NCI-H1930 (cell line): Measurements from ENCODE around the gene NYAP2.
A peak's percentile ranks its signal among the peaks of the same experiment; 100 is the strongest.

Experiments
- DNase-seq, 2 experiments: peaks; one replicate each; lab custom pipeline; 2025; lab: John Stamatoyannopoulos, UW

NYAP2 gene

DNA sequence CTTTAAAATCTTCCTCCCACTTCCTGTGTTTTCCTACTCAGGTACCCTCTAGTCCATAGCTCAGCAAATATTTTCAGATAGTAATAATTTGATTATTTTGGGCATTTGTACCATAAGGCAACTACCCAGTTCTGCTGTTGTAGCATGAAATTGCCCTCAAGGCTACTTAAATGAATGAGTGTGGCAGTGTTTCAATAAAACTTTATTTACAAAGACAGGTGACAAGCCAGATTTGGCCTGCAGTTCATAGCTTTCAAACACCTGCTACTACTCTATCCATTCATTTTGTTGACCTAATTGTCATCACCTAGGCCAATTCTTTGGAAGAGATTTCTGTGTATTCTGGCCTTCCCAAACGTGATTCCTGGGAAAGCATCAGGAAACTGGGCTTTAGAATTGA, 28.9 kb downstream of the NYAP2 start:
- no peak for DNase-seq

DNA sequence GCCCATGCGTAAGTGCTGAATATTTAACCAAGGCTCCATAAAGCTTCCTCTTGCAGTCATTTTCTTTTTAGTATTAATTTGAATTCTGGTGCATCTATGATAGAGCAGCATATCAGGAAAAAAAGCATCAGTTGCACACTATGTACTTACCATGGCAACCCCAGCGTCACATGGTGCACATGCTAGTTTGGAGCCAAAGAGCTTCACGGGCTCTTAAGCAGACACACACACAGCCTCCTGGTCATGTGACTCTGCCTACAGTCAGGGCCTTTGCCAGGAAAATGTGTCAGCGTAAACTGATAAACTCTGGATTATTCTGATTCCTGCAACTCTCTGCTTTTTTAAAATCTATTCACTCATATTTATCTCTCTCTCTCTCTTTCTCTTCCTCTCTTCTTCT, 30.2 kb downstream of the NYAP2 start:
- DNase-seq, result no peak

DNA sequence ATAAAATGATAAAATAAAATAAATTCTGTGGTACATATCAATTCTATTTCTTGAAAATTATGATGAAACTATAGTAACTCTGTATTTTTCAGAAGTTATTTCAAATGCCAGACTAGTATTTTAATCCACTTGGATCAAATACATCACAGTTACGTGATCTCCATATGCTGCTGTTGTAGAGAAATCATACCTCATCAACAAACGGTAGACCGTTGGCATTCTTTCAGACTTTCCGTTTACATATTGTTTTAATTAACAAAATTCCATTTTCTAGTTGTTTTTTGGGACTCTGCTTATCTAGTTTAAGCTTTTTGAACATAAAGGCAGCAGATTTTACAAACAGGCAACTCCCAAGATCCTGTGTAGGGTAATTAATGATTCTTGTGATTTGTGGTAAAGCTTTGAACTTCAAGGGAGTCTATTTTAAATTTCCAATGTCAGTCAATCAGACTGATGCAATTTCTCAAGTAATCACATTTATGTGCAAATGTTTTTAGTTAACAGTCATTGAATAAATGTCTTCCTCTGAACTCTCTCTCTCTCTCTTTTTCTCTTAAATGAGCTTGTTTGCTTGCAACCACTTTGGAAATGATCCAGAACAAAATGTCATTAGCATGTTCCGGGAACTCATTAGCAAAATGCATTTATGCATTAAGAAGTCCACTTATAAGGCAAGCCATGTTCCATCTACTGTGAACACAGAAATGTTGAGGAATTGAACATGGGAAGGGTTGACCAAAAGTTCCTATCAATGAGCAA, 31.8 kb downstream of the NYAP2 start:
- DNase-seq, result no peak

DNA sequence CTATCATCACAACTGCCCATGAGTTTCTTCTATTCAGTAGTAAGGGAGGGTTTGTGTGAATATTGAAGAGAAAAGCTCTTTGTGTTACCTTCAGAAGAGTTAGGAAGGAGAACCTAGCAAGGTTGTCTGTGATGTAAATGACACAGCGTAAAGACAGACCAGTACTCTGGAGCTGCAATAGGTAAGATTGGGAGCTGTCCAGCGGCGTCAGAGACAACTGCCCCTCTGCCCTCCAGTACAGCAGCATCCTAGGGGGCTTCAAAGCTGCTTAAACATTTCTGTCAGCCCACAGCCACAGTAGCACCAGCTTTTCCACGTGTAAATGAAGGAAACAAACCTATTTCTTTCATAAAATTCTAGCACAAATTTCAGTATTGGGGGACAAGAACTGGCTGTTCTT, 34.5 kb downstream of the NYAP2 start:
- no peak for DNase-seq

DNA sequence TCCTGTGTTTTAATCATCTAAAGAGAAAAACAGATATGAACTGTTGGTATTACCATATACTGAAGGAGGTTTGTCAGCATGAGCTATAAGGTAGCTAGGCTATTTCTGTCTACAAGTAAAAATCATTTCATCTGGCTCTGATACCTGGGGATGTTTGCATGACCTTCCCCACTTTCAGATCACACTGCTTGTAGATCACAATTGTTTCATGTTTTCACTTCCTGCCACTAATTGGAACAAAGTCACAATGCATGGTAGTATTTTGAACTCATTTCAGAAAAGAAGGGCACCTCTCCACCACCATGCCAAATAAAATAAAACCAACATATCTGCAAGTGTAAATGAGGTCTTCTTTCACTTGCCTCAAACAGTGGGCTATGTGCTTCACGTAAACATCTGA, 37.8 kb downstream of the NYAP2 start:
- DNase-seq, result no peak

DNA sequence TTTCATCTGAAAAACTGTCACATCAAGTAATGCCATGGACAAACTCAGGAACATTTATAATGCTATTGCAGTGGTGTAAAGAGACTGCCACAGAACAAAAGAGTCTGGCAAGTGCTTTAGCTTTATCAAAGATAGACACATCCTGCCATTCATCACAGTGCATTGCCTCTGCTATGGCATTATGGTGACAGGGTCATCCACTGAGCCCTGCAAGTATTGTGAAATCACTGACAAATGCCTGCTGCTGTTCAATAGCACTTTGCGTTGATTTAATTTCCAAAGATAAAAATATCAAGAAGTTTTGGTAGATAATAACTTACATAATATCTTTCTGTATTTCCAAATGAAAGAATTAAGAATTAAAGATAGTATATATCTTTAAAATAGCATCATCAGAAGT, 38.7 kb downstream of the NYAP2 start:
- DNase-seq, result no peak

DNA sequence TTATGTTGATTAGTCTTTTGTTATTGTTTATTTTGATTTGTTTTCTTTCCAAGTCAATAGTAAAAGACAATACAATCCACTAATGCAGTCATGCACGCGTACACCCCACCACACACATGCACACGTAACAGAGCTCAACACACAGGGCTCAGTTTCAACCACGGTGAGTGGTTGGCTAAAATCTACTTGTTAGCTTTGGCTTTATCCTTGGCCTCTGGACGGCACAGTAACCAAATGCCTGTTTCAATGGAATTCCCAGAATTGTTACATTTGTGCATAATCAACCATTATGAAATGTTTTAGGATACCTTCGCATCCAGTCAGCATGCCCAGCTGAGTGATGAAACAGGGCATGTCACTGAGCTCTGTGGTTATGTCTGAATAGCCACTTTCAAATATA, 53.2 kb downstream of the NYAP2 start:
- DNase-seq, result no peak

DNA sequence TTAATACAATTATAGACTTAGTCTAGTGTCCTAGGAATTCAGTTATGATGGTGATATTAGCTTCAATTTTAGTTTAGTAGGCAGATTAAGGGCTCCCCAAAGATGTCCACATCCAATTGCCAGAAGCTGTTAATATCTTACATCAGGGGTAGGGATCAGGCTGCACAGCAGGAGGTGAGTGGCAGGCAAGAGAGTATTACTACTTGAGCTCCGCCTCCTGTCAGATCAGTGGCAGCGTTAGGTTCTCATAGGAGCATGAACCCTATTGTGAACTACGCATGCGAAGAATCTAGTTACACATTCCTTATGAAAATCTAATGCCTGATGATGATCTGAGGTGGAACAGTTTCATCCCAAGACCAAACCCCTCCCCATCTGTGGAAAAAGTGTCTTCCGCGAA, 54.9 kb downstream of the NYAP2 start:
- no peak for DNase-seq

DNA sequence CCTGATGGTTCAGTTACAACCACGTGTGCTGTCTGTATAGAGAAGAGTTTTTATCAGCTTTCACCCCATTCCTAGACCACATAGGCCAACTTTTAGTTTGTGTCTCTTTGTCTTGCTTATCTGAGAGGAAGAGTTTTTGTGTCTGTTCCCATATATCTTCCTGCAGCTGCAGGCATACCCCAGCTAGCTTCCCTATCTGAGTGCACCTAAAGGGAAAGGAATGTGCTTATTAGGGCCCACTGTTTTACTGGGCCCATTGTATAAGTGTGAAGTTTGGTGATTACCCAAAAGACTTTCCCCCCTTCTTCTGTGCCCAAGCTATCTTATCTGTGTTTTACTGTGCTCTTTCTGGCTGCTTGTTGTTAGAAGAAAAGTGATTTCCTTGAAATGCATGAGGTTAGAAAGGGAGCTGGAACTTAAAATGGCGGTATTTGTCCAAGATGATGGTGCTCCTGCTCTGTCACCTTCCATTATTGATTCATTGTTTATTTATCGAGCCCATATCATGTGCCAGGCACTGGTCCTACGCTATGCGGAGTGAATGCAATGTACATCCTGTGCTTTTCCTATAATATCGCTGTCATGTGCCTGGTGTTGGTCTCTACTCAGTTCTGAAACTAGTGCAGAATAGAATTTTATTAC, 57.2 kb downstream of the NYAP2 start:
- no peak for DNase-seq

DNA sequence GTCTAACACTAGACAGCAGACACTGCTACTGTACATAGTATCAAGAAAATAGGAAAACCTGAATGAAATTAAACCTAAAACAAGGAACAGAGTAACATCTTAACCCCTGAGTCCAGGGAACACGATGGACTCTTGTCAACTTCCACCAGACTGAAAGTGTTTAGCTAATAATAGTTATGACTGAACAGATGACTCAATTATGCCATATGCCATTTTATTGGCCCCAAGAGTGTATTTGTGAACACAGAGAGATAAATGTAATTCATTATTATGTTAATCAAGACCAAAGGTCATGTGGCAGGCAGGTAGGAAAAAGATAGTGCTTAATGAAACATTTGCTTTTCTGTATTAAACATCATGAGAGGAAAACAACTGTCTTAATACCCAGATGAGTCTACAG, 58.0 kb downstream of the NYAP2 start:
- no peak for DNase-seq

DNA sequence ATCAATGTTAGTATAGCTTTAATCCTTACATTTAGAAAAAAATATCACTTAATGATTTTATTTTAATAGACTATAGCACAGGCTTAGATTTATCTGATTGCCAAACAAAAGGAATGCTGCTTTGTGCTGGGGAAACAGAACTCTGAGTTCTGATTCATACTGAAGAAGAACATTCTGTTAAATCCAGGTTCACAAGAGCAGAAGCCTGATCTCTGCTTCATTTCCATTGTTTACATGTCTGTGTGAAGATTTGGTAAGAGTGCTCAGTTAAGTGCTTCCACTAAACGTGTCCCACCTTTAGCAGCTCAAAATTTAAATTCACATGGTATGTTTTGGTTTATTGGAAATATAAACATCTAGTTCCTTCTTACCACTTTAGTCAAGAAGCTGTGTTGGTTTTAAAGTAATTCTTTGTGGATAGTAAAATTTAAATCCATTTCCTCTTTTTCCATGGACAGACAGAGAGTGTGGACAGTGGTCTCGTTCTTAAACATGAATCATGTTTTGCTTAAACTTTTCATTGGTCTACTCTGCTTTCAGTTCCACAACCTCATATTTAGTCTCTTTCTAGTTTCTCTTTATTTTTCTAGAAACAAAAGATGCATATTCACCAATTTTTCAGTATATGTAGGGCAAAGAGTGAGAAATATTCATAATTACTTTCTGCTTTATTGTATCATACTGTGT, 59.1 kb downstream of the NYAP2 start:
- DNase-seq, result no peak

DNA sequence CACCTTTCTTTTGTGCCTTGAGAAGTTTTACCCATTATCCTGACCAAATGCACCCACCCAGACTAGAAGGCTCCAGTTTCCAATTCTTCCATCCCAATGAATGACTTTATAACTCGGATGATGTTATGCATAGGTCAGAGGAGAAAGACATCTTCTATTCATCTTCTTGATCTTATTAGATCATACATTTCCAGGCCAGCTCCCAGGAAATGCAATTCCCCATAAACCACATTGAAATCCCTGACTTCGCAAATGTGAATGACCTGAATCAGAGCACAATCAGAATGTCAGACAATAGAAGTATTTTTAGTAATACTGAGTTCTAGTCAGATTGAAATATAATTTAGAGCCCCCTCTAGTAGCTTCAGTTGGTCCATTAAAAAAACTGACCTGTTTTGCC, 62.9 kb downstream of the NYAP2 start:
- no peak for DNase-seq

DNA sequence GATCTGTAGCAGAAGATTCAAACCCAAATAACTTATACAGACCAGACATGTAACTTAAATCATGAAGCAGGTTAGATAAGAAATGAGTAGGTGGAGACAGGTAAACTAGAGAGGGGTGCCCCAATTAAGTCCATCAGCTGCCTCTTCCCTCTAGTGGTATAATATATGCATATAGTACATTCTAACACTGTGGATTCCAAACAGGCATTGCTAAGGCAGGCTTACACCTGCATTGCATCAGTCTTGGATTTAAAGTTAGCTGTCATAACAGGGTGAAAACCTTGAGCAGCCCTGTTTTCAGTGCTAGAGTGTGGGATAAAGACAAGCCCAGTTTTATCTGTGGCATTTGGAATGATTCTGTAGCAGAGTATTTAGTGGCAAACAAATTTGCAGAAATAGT, 63.4 kb downstream of the NYAP2 start:
- DNase-seq, result peak in 1 of 2 experiments; percentile 37

DNA sequence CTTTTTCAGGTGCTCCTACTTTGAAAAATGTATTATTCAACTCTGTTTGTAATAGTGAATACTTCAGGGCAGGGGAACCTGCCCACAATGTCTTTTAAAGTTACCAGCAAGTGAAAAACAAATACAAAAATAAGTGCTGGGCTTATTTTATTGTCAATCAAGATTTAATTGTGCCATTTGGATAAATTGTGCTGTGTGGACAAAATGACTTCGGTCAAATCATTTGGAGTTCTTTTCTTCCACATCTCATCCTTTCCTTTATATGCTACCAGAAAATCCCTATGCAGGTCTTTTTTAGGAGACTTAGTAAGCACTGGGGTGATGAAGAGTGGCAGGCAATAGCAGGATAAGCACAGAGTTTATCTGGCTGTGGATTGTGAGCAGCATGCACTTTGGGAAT, 63.9 kb downstream of the NYAP2 start:
- DNase-seq, result no peak

DNA sequence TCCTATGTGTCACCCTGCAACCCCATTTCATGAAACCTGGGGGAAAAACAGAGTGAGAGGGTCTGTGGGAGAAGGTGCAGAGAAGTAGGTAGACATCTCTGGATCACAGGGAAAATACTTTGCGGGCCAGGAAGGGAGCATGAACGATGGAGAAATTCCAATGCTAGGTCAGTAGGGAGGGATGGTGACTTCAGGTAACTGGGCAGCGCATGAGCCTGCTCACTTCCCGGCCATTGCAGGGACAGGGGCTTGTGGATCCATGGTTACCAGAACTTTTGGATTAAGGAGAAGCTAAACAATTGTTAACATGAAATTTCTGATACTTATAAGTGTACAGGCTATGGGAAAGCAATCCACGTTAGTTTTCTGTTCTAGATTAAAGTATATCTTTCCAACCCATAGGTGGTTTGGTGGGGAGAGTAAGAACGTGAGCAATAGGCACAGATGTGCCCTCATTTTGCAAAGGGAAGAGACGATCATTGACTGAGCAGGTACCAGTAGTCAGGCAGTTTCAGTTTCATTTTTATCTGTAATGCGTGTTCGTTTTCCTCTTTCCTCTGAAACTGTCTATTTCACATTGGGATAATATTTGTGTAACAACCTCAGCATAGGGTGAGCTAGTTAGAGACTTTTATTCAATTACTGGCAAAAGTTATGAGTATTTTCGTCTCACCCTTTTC, 65.0 kb downstream of the NYAP2 start:
- DNase-seq, result no peak

DNA sequence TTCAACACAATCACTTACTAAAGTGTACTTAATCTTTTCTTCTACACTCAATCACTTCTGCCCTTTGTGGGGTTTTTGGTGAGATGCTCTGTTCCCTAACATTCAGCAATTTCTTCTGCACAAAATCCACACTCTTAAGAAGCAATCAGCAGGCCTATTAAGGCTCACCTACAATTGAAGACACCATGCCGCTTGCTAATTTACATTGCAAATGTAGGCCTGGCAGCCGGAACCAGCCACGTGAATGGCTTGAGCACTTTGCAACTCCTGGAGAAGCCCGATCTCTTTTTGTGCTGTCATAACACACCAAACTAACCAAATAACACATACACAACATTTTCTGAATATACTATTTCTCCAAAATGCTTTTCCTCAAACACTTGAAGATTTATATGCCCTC, 66.3 kb downstream of the NYAP2 start:
- no peak for DNase-seq

DNA sequence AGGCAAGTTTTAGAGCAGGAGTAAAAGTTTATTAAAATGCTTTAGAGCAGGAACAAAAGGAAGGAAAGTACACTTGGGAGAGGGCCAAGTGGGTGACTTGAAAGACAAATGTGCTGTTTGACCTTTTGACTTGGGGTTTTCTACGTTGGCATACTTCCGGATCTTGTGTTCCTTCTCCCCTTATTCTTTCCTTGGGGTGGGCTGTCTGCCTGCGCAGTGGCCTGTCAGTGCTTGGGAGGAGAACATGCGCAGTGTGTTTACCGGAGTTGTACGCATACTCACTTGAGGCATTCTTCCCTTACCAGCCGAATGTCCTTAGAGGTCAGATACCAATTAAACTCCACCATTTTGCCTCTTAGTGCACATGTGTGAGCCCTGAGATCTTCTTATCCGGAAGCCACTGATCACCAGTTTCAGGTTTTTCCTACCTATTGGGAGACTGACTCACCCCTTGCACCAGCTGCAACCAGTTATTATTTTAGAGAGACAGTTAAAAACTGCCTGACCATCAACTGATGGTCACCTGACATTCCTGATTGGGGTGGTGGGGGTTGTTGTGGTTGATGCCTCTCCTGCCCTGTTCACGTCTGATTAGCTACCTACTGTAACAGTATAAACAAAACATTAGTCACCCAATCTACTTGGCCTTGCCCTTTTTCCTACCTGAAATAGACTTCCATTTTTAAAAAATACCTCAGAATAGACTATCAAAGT, 67.5 kb downstream of the NYAP2 start:
- no peak for DNase-seq

DNA sequence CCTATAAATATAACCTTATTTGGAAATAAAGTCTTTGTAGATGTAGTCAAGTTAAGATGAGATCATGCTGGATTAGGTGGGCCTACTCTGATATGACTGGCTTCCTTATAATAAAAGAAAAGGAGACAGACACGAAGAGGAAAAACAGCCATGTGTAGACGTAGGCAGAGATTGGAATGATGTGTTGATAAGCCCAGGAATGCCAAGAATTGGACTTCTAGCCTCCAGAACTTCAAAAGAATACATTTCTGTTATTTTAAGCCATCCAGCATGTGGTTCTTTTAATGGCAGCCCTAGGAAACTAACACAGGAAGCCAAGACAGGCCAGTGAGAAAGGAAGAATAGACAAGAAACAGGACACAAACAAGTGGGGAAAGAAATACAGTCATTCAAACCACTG, 68.6 kb downstream of the NYAP2 start:
- no peak for DNase-seq

DNA sequence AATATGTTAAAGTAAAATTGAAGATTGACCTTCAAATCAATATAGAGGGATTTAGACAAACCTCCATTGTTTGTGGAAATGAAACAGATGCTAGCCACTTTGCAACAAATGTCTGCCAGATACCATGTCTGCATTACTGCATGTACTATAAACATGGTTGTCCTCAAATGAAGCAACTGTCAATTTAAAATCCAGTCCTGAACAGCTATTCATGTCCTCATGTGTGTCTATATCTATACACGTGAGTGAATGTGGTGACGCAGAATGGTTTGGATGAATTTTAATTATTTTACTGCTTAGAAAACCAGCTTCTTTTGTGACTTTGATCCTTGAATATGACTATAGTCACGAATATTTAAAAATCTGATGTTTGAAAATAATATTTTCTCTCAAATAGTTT, 71.5 kb downstream of the NYAP2 start:
- no peak for DNase-seq

DNA sequence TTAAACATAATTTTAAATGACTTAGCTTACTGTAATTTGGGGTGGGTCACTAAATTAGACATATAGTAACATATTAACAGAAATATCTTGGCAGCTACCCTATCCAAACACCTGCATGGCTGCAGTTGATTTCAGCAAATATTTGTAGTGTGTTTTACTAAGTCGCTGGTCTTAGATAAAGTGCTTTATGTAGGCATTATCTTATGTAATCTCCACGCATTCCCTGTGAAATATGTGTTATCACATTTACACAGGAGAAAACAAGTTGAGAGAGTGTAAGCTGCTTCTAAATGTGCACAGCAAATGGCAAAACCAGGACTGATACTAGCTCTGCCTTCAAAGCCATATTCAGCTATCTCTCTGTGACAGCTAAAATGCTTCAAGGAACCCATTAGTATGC, 72.0 kb downstream of the NYAP2 start:
- no peak for DNase-seq

DNA sequence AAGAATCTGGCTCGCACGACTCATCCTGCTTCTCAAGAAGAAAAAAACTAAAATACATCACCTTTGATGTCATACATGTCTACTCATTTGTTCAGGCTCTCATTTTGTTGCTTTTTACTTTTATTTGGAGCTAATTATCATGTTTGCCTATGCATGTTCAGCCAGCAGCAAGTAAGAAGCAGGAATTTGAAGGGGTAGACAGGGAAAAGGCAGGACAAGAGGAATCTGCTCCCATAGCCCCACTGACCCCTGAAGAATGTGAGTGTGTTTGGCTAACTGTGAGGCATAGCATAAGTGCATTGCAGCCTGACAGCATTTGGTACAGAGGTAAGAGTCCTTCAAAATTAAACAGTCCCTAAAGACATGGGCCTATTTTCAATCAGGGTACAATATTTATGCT, 72.7 kb downstream of the NYAP2 start:
- no peak for DNase-seq

DNA sequence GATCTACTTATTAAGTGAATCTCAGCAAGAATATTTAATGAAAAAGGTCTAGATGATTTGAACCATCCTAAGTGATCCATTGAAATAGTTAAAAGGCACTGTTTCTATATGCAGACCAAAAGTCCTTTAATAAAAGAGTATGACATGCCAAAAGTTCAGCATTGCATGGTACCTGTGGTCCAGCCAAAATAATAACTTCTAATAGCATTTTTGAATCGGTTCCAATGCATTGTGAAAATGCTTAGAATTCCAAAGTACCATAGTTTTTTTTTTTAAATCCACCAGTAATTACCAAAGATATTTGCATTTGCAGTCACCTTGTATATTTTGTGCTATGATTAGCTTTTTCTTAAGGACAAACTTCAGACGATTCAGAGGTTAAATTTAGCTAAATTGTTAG, 79.9 kb downstream of the NYAP2 start:
- DNase-seq, result no peak
